H9 (cell line): Measurements from ENCODE around the gene PDZD7. TPM values are rescaled to one million over a fixed set of nuclear protein-coding genes. Genes with fewer than 3 reads are reported as not detected.

Experiments used
- DNase-seq: peaks from one replicate; pipeline ENCODE4 v3.0.0-alpha.2; 2017
- H2AFZ ChIP-seq: one replicate; pipeline ENCODE4 v1.6.1; 2013; ENCODE audit warnings: mild to moderate bottlenecking, low read length, control low read depth, moderate library complexity
- H2AK5ac ChIP-seq: 2 replicates; pipeline ENCODE4 v1.6.1; 2013; ENCODE audit warnings: low read length, control low read depth, mixed read lengths; ENCODE audit not compliant: insufficient read length
- H2BK120ac ChIP-seq: one replicate; pipeline ENCODE4 v1.6.1; 2013; ENCODE audit warnings: low read depth, mild to moderate bottlenecking, low read length, control low read depth, inconsistent platforms; ENCODE audit not compliant: poor library complexity, severe bottlenecking
- H2BK12ac ChIP-seq: 2 replicates; pipeline ENCODE4 v1.6.1; 2013; ENCODE audit warnings: low read length, control low read depth, mixed read lengths, low read depth; ENCODE audit not compliant: insufficient read length
- H2BK15ac ChIP-seq: 2 replicates; pipeline ENCODE4 v1.6.1; 2013; ENCODE audit warnings: low read depth, low read length, control low read depth
- H2BK20ac ChIP-seq: one replicate; pipeline ENCODE4 v1.6.1; 2013; ENCODE audit warnings: low read depth, mild to moderate bottlenecking, low read length, control low read depth, inconsistent platforms; ENCODE audit not compliant: poor library complexity, severe bottlenecking
- H2BK5ac ChIP-seq: 2 replicates; pipeline ENCODE4 v1.6.1; 2013; ENCODE audit warnings: low read length, control low read depth, mixed read lengths; ENCODE audit not compliant: insufficient read length
- H3K14ac ChIP-seq: 2 replicates; pipeline ENCODE4 v1.6.1; 2013; ENCODE audit warnings: low read length, control low read depth; ENCODE audit not compliant: insufficient read depth
- H3K18ac ChIP-seq: 2 replicates; pipeline ENCODE4 v1.6.1; 2013; ENCODE audit warnings: low read depth, mild to moderate bottlenecking, mixed read lengths, low read length, control low read depth; ENCODE audit not compliant: insufficient read length
- H3K23ac ChIP-seq: 2 replicates; pipeline ENCODE4 v1.6.1; 2013; ENCODE audit warnings: low read length, control low read depth, mixed read lengths, low read depth; ENCODE audit not compliant: insufficient read length
- H3K23me2 ChIP-seq: 2 replicates; pipeline ENCODE4 v1.6.1; 2013; ENCODE audit warnings: low read depth, mild to moderate bottlenecking, mixed read lengths, low read length, control low read depth; ENCODE audit not compliant: insufficient read length, poor library complexity, severe bottlenecking
- H3K27ac ChIP-seq: 2 replicates; pipeline ENCODE4 v1.5.1; 2013; ENCODE audit warnings: low read length, control low read depth, mixed read lengths, low read depth; ENCODE audit not compliant: insufficient read length
- H3K27me3 ChIP-seq: 2 replicates; pipeline ENCODE4 v1.6.1; 2013; ENCODE audit warnings: low read length, control low read depth, inconsistent platforms; ENCODE audit not compliant: insufficient read depth
- H3K4ac ChIP-seq: 2 replicates; pipeline ENCODE4 v1.6.1; 2013; ENCODE audit warnings: low read depth, mild to moderate bottlenecking, control low read depth, inconsistent platforms, low read length, moderate library complexity
- H3K4me1 ChIP-seq: 2 replicates; pipeline ENCODE4 v1.6.1; 2013; ENCODE audit warnings: low read length, control low read depth, inconsistent platforms; ENCODE audit not compliant: insufficient read depth
- H3K4me2 ChIP-seq: 2 replicates; pipeline ENCODE4 v1.6.1; 2013; ENCODE audit warnings: low read length, control low read depth, mixed read lengths; ENCODE audit not compliant: insufficient read length, insufficient read depth
- H3K56ac ChIP-seq: 2 replicates; pipeline ENCODE4 v1.6.1; 2013; ENCODE audit warnings: low read depth, mild to moderate bottlenecking, mixed read lengths, low read length, control low read depth; ENCODE audit not compliant: insufficient read length
- H3K79me1 ChIP-seq: 2 replicates; pipeline ENCODE4 v1.6.1; 2013; ENCODE audit warnings: low read depth, mild to moderate bottlenecking, moderate library complexity, low read length, control low read depth, inconsistent platforms; ENCODE audit not compliant: insufficient read depth, poor library complexity, severe bottlenecking
- H3K79me2 ChIP-seq: 2 replicates; pipeline ENCODE4 v1.6.1; 2013; ENCODE audit warnings: low read length, control low read depth, inconsistent platforms; ENCODE audit not compliant: insufficient read depth
- H3K9ac ChIP-seq: 2 replicates; pipeline ENCODE4 v1.6.1; 2013; ENCODE audit warnings: low read length, control low read depth, mixed read lengths; ENCODE audit not compliant: insufficient read length; ENCODE audit errors: extremely low read depth
- H3K9me3 ChIP-seq: one replicate; pipeline ENCODE4 v1.6.1; 2013; ENCODE audit warnings: low read depth, low read length, inconsistent platforms; ENCODE audit not compliant: control insufficient read depth
- H3T11ph ChIP-seq: one replicate; pipeline ENCODE4 v1.6.1; 2013; ENCODE audit warnings: mild to moderate bottlenecking, low read length, control low read depth, inconsistent platforms
- H4K20me1 ChIP-seq: one replicate; pipeline ENCODE4 v1.6.1; 2013; ENCODE audit not compliant: control insufficient read depth, insufficient read length, insufficient read depth
- H4K5ac ChIP-seq: 2 replicates; pipeline ENCODE4 v1.6.1; 2013; ENCODE audit warnings: low read depth, mild to moderate bottlenecking, mixed read lengths, low read length, control low read depth; ENCODE audit not compliant: insufficient read length
- H4K8ac ChIP-seq: replicated peaks from 2 replicates; pipeline ENCODE4 v1.6.1; 2013; ENCODE audit warnings: low read length, control low read depth, mixed read lengths, low read depth; ENCODE audit not compliant: insufficient read length
- H4K91ac ChIP-seq: 2 replicates; pipeline ENCODE4 v1.6.1; 2013; ENCODE audit warnings: low read depth, mild to moderate bottlenecking, moderate library complexity, mixed read lengths, low read length, control low read depth; ENCODE audit not compliant: insufficient read length
- H3K27ac Mint-ChIP-seq, 3 experiments: 2 replicates in 2 of 3; 3 replicates in 1 of 3; pipeline ENCODE4 v1.8.0; 2020 to 2021; ENCODE audit warnings: mixed read lengths in 3 of 3, mild to moderate bottlenecking in 1 of 3, moderate library complexity in 1 of 3
- H3K27me3 Mint-ChIP-seq: 2 replicates; pipeline ENCODE4 v1.8.0; 2021; ENCODE audit warnings: low read depth, mild to moderate bottlenecking, moderate library complexity, mixed read lengths
- H3K36me3 Mint-ChIP-seq, 3 experiments: 2 replicates in 2 of 3; 3 replicates in 1 of 3; pipeline ENCODE4 v1.8.0; 2020 to 2021; ENCODE audit warnings: low read depth in 3 of 3, mixed read lengths in 3 of 3; ENCODE audit not compliant: insufficient read depth in 1 of 3
- H3K4me1 Mint-ChIP-seq, 2 experiments: 2 replicates each; pipeline ENCODE4 v1.8.0; 2020; ENCODE audit warnings: mixed read lengths in 2 of 2
- H3K4me3 Mint-ChIP-seq, 2 experiments: 2 replicates in 1 of 2; 3 replicates in 1 of 2; pipeline ENCODE4 v1.8.0; 2020 to 2021; ENCODE audit warnings: mild to moderate bottlenecking in 2 of 2, mixed read lengths in 2 of 2, moderate library complexity in 1 of 2
- H3K9me3 Mint-ChIP-seq, 2 experiments: 2 replicates in 1 of 2; 3 replicates in 1 of 2; pipeline ENCODE4 v1.8.0; 2020; ENCODE audit warnings: mild to moderate bottlenecking in 2 of 2, mixed read lengths in 2 of 2, moderate library complexity in 1 of 2
- CTCF ChIP-seq: fragments of 200-600 bp; sonication (generic); conservative IDR thresholded peaks from 3 replicates; pipeline ENCODE4 v1.8.0; 2021; ENCODE audit warnings: antibody characterized with exemption, mild to moderate bottlenecking
- WGBS: extraction: QIAGEN DNeasy Blood & Tissue Kit; methylation state at CpG from one replicate; pipeline ENCODE4 v1.1.7; 2013; ENCODE audit warnings: missing lambda C conversion rate, low lambda C conversion rate, mixed read lengths; ENCODE audit not compliant: insufficient read length; ENCODE audit errors: extremely low coverage; 5-methylcytosine and 5-hydroxymethylcytosine counted together
- total RNA-seq: library from RNA; stranded (reverse); gene quantifications from 2 replicates; pipeline ENCODE4 v1.2.1, GENCODE V29; 2021

PDZD7 gene
- total RNA-seq, 1 experiment from 2014 or later, result 2.0 TPM

- H3K27me3 ChIP-seq, result peaks cover 17% of the 10 kb centered on the region; the same call in 1 of the 2 replicates
- no peaks in the 10 kb centered on the region for H3K36me3 Mint-ChIP-seq
- no peaks in the 10 kb centered on the region; the same call in 1 of the 2 replicates for H3K4me1 ChIP-seq
- no peak overlapping the region for H2BK12ac ChIP-seq
- H3K4me3 Mint-ChIP-seq, result no peak overlapping the region; a peak in 1 of 5 replicates
- no peak overlapping the region for H3K27ac Mint-ChIP-seq
- no peak overlapping the region for H4K91ac ChIP-seq
- H3T11ph ChIP-seq, result no peak overlapping the region
- H4K8ac ChIP-seq, result no peak overlapping the region
- H3K23me2 ChIP-seq, result peaks cover 10% of the 10 kb centered on the region
- H3K18ac ChIP-seq, result no peak overlapping the region
- H3K79me2 ChIP-seq, result no peaks in the 10 kb centered on the region
- no peak overlapping the region for H3K56ac ChIP-seq
- H4K5ac ChIP-seq, result no peak overlapping the region
- no peaks in the 10 kb centered on the region for H3K9me3 Mint-ChIP-seq
- no peak overlapping the region for H2BK20ac ChIP-seq
- H2BK15ac ChIP-seq, result no peak overlapping the region
- H3K23ac ChIP-seq, result no peak overlapping the region
- H2AK5ac ChIP-seq, result no peak overlapping the region
- no peaks in the 10 kb centered on the region for H4K20me1 ChIP-seq
- H3K27ac ChIP-seq, result no peak overlapping the region
- H3K14ac ChIP-seq, result no peak overlapping the region
- no peak overlapping the region for H2BK120ac ChIP-seq
- H3K4ac ChIP-seq, result no peak overlapping the region
- no peak overlapping the region for H3K9ac ChIP-seq
- H3K9me3 ChIP-seq, result no peaks in the 10 kb centered on the region
- H3K4me2 ChIP-seq, result no peak overlapping the region
- peaks cover 6 to 17% of the 10 kb centered on the region in 2 experiments for H3K4me1 Mint-ChIP-seq
- H3K79me1 ChIP-seq, result no peaks in the 10 kb centered on the region
- no CpG with 5 or more reads among the region's 11 CpGs for WGBS
- H3K27me3 Mint-ChIP-seq, result peaks cover 54% of the 10 kb centered on the region
- TF ChIP-seq CTCF, result no peak
- no peak overlapping the region for H2AFZ ChIP-seq
- DNase-seq, result no peak
- no peak overlapping the region for H2BK5ac ChIP-seq
Measured at GRCh38 chr10:101021692-101022251, 9.2 kb downstream of the PDZD7 start.
